K562 (cell line): ENCODE measurements around the gene SOX12. TPM values are rescaled to one million over a fixed set of nuclear protein-coding genes. Genes with fewer than 3 reads are reported as not detected.
A peak's percentile ranks its signal among the peaks of the same experiment; 100 is the strongest.

Experiments used
- CREB1 ChIP-seq, 2 experiments: sonication (generic) in 1 of 2; formaldehyde crosslinking in 1 of 2; IDR thresholded peaks; 2 replicates each; pipeline versions ENCODE4 v1.6.1 to v1.8.0; 2012 to 2022; ENCODE audit warnings: inconsistent platforms in 1 of 2, mild to moderate bottlenecking in 1 of 2, missing genetic modification reagents in 1 of 2, moderate library complexity in 1 of 2
- DPF2 ChIP-seq: fragments of 450-650 bp; IDR thresholded peaks from 2 replicates; pipeline ENCODE4 v1.6.1; 2016
- MEF2A ChIP-seq: IDR thresholded peaks from 2 replicates; pipeline ENCODE4 v1.6.1; 2011; ENCODE audit warnings: low read depth, mild to moderate bottlenecking, low read length, moderate library complexity; ENCODE audit not compliant: control insufficient read depth
- MYNN ChIP-seq, 2 experiments: sonication (generic); formaldehyde crosslinking in 1 of 2; IDR thresholded peaks; 2 replicates each; pipeline versions ENCODE4 v1.5.0 to v1.6.1; 2016 to 2020; ENCODE audit warnings: antibody characterized with exemption in 1 of 2, missing genetic modification reagents in 1 of 2
- NELFE ChIP-seq: IDR thresholded peaks from 2 replicates; pipeline ENCODE4 v1.6.1; 2011; ENCODE audit warnings: mild to moderate bottlenecking; ENCODE audit not compliant: insufficient read depth, insufficient read length
- SAFB ChIP-seq: fragments of 200-400 bp; formaldehyde crosslinking; IDR thresholded peaks from 2 replicates; pipeline ENCODE4 v1.6.1; 2017; ENCODE audit warnings: low read depth, low read length, borderline replicate concordance
- SOX6 ChIP-seq: fragments of 450-650 bp; IDR thresholded peaks from 2 replicates; pipeline ENCODE4 v1.6.1; 2014; ENCODE audit warnings: mild to moderate bottlenecking
- ZFP1 ChIP-seq: fragments of 450-650 bp; formaldehyde crosslinking; IDR thresholded peaks from 2 replicates; pipeline ENCODE4 v1.4.0; 2020; ENCODE audit warnings: mild to moderate bottlenecking, mixed read lengths
- ZNF121 ChIP-seq: sonication (generic); formaldehyde crosslinking; conservative IDR thresholded peaks from 2 replicates; pipeline ENCODE4 v1.8.0; 2022; ENCODE audit warnings: missing genetic modification reagents
- ZNF384 ChIP-seq: IDR thresholded peaks from 2 replicates; pipeline ENCODE4 v1.6.1; 2012; ENCODE audit warnings: low read depth, low read length, improper control_type of control experiment
- ZNF584 ChIP-seq: fragments of 200-800 bp; sonication (Bioruptor generic); IDR thresholded peaks from 2 replicates; pipeline ENCODE4 v1.6.1; 2016; ENCODE audit warnings: low read depth, mild to moderate bottlenecking, missing genetic modification characterization, missing compliant biosample characterization
- ZNF589 ChIP-seq: fragments of 200-800 bp; sonication (Bioruptor generic); IDR thresholded peaks from 2 replicates; pipeline ENCODE4 v1.6.1; 2016; ENCODE audit warnings: low read depth, missing genetic modification characterization, missing compliant biosample characterization
- ZNF644 ChIP-seq: fragments of 200-800 bp; sonication (Bioruptor generic); IDR thresholded peaks from 2 replicates; pipeline ENCODE4 v1.6.1; 2016; ENCODE audit warnings: low read depth, missing genetic modification characterization, missing compliant biosample characterization
- ZNF785 ChIP-seq: fragments of 250-450 bp; sonication (Bioruptor Pico); IDR thresholded peaks from 2 replicates; pipeline ENCODE4 v1.4.0; 2020; ENCODE audit warnings: mild to moderate bottlenecking
- polyA plus RNA-seq, 8 experiments: library from polyadenylated mRNA; depleted of rRNA in 4 of 8; stranded (reverse) in 5 of 8; unstranded in 3 of 8; fragments of >200 nt; fragmentation: Nextera tagmentation in 2 of 8; fragmentation: Illumina TruSeq in 1 of 8; extraction: Ambion mirVana in 2 of 8; extraction: Trizol in 1 of 8; gene quantifications; 2 replicates each; pipeline versions ENCODE4 v1.2.1 to v1.2.3, GENCODE V29; 2011 to 2014; ENCODE audit warnings: inconsistent platforms in 1 of 8, missing spikeins in 1 of 8
- total RNA-seq, 7 experiments: library from RNA; depleted of rRNA in 6 of 7; stranded (reverse); fragments of >200 nt in 6 of 7; fragmentation: Illumina TruSeq in 2 of 7; extraction: Trizol in 2 of 7; gene quantifications; 2 replicates each; pipeline versions ENCODE4 v1.2.1 to v1.2.3, GENCODE V29; 2011 to 2021; ENCODE audit warnings: low replicate concordance in 1 of 7
- TF ChIP-seq, protein P1 (sequence below), 2 experiments: fragments of 450-650 bp in 1 of 2; sonication (generic) in 1 of 2; formaldehyde crosslinking in 1 of 2; IDR thresholded peaks in 1 of 2; conservative IDR thresholded peaks in 1 of 2; 2 replicates each; pipeline versions ENCODE4 v1.6.1 to v1.8.1; 2016 to 2023; ENCODE audit warnings: mild to moderate bottlenecking in 2 of 2, moderate library complexity in 2 of 2, inconsistent platforms in 1 of 2, missing genetic modification reagents in 1 of 2
- TF ChIP-seq, protein P2 (sequence below): fragments of 250-450 bp; sonication (Bioruptor Pico); IDR thresholded peaks from 2 replicates; pipeline ENCODE4 v1.4.0; 2020; ENCODE audit warnings: mild to moderate bottlenecking, moderate library complexity
- TF ChIP-seq, protein P3 (sequence below): IDR thresholded peaks from 2 replicates; pipeline ENCODE4 v1.6.1; 2014; ENCODE audit warnings: antibody characterized with exemption
- TF ChIP-seq, protein P4 (sequence below): fragments of 250-450 bp; sonication (Bioruptor Pico); IDR thresholded peaks from 2 replicates; pipeline ENCODE4 v1.4.0; 2020

SOX12 gene
- total and polyA plus RNA-seq, 9 of the 15 experiments (the other 6 are each of a cell fraction or from before 2014, with no cell fraction given): 0.42 to 26.3 (median 2.6) TPM

DNA sequence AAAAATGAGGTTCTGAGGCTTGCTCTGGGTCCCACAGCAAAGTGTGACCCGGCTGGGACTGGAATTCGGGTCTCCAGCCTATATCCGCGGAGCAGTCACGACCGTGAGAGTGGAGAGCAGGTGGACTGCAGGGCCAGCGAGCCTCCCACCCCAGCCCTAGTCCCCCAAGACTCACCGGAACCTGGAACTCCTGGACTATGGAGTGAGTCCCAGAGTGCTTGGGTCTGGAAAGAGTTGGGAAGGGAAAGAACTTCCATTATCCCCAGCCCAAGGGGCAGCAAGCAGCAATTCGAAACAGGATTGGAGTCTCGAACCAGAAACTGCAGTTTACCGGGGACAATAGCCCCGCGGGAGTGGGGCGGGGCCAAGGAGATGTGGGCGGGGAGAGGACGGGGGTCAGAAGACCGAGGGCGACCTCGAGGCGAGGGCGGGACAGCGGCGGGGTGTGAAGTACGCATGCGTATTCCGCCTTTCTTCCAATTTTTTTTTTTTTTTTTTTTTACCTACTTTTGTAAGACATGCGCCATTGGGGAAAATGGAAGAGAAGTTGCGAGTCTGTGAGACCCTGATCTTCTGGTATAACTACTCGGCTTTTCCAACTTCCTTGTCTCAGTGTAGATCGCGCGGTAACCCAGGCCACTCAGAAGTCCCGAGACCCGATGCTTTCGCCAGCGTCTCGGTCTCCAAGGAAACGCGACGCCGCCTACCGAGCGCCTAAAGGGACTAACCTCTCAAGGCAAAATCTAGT, 35.1 kb upstream of the SOX12 start, which contains the start of gene C20orf96 (continued):
- TF ChIP-seq CREB1 (IDR thresholded peaks at IDR 0.05) (no peak), CREB1 (CRISPR knock-in tag; IDR thresholded peaks at IDR 0.05) (peak; percentile 19; the same call in 1 of the 2 replicates), NELFE (no peak), MEF2A (no peak), ZFP1 (CRISPR knock-in tag) (no peak), MYNN (IDR thresholded peaks at IDR 0.05) (no peak), MYNN (CRISPR knock-in tag; IDR thresholded peaks at IDR 0.05) (no peak), ZNF384 (peak; percentile 83), ZNF644 (tag) (no peak), ZNF584 (CRISPR knock-in tag) (no peak), SAFB (no peak), ZNF121 (CRISPR knock-in tag) (no peak), ZNF785 (CRISPR knock-in tag) (no peak), SOX6 (no peak), ZNF589 (no peak), DPF2 (no peak)
- TF ChIP-seq, protein P1, sequence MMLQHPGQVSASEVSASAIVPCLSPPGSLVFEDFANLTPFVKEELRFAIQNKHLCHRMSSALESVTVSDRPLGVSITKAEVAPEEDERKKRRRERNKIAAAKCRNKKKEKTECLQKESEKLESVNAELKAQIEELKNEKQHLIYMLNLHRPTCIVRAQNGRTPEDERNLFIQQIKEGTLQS (IDR thresholded peaks at IDR 0.05): no peak
- TF ChIP-seq, protein P1 (CRISPR knock-in tag; conservative IDR thresholded peaks at IDR 0.05): no peak
- TF ChIP-seq, protein P2, sequence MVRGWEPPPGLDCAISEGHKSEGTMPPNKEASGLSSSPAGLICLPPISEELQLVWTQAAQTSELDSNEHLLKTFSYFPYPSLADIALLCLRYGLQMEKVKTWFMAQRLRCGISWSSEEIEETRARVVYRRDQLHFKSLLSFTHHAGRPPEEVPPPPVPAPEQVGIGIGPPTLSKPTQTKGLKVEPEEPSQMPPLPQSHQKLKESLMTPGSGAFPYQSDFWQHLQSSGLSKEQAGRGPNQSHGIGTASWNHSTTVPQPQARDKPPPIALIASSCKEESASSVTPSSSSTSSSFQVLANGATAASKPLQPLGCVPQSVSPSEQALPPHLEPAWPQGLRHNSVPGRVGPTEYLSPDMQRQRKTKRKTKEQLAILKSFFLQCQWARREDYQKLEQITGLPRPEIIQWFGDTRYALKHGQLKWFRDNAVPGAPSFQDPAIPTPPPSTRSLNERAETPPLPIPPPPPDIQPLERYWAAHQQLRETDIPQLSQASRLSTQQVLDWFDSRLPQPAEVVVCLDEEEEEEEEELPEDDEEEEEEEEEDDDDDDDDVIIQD (CRISPR knock-in tag): no peak
- TF ChIP-seq, protein P3, sequence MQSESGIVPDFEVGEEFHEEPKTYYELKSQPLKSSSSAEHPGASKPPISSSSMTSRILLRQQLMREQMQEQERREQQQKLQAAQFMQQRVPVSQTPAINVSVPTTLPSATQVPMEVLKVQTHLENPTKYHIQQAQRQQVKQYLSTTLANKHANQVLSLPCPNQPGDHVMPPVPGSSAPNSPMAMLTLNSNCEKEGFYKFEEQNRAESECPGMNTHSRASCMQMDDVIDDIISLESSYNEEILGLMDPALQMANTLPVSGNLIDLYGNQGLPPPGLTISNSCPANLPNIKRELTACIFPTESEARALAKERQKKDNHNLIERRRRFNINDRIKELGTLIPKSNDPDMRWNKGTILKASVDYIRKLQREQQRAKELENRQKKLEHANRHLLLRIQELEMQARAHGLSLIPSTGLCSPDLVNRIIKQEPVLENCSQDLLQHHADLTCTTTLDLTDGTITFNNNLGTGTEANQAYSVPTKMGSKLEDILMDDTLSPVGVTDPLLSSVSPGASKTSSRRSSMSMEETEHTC: 0 out of 2 replicates have a peak, but pooled peaks have one; percentile 49
- TF ChIP-seq, protein P4, sequence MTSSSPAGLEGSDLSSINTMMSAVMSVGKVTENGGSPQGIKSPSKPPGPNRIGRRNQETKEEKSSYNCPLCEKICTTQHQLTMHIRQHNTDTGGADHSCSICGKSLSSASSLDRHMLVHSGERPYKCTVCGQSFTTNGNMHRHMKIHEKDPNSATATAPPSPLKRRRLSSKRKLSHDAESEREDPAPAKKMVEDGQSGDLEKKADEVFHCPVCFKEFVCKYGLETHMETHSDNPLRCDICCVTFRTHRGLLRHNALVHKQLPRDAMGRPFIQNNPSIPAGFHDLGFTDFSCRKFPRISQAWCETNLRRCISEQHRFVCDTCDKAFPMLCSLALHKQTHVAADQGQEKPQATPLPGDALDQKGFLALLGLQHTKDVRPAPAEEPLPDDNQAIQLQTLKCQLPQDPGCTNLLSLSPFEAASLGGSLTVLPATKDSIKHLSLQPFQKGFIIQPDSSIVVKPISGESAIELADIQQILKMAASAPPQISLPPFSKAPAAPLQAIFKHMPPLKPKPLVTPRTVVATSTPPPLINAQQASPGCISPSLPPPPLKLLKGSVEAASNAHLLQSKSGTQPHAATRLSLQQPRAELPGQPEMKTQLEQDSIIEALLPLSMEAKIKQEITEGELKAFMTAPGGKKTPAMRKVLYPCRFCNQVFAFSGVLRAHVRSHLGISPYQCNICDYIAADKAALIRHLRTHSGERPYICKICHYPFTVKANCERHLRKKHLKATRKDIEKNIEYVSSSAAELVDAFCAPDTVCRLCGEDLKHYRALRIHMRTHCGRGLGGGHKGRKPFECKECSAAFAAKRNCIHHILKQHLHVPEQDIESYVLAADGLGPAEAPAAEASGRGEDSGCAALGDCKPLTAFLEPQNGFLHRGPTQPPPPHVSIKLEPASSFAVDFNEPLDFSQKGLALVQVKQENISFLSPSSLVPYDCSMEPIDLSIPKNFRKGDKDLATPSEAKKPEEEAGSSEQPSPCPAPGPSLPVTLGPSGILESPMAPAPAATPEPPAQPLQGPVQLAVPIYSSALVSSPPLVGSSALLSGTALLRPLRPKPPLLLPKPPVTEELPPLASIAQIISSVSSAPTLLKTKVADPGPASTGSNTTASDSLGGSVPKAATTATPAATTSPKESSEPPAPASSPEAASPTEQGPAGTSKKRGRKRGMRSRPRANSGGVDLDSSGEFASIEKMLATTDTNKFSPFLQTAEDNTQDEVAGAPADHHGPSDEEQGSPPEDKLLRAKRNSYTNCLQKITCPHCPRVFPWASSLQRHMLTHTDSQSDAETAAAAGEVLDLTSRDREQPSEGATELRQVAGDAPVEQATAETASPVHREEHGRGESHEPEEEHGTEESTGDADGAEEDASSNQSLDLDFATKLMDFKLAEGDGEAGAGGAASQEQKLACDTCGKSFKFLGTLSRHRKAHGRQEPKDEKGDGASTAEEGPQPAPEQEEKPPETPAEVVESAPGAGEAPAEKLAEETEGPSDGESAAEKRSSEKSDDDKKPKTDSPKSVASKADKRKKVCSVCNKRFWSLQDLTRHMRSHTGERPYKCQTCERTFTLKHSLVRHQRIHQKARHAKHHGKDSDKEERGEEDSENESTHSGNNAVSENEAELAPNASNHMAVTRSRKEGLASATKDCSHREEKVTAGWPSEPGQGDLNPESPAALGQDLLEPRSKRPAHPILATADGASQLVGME (CRISPR knock-in tag): no peak
